Activated effector memory CD4-positive, alpha-beta T cell treated with anti-CD3 and anti-CD28 coated beads, Interleukin-2, amount 50 U/mL, for 16 hours (primary cell): ENCODE results near the gene ADGRE1.

ENCODE experiments used
- DNase-seq: peaks from one replicate; pipeline ENCODE4 v3.0.0-alpha.2; 2020

The ADGRE1 gene

GRCh38 chr19:6886277-6886897 is 992 bp upstream of the ADGRE1 start:
- DNase-seq: no peak

- DNase-seq: no peak
These were observed 1.6 kb downstream of the ADGRE1 start for GRCh38 chr19:6888967-6889366.

GRCh38 chr19:6890401-6890913 is 3.1 kb downstream of the ADGRE1 start:
- no peak for DNase-seq

- DNase-seq: peak; percentile 71
These were observed 3.6 kb downstream of the ADGRE1 start for GRCh38 chr19:6890938-6891337.

- DNase-seq: no peak
These were observed 4.5 kb downstream of the ADGRE1 start for GRCh38 chr19:6891761-6892385.

GRCh38 chr19:6894313-6894712 is 6.9 kb downstream of the ADGRE1 start:
- DNase-seq: no peak

GRCh38 chr19:6903446-6903845 is 16.1 kb downstream of the ADGRE1 start:
- DNase-seq: no peak

- DNase-seq: no peak
These were observed 19.2 kb downstream of the ADGRE1 start for GRCh38 chr19:6906559-6907060.

- no peak for DNase-seq
These were observed 24.1 kb downstream of the ADGRE1 start for GRCh38 chr19:6911523-6911922.

- no peak for DNase-seq
These were observed 26.9 kb downstream of the ADGRE1 start for GRCh38 chr19:6914321-6914720.

- DNase-seq: no peak
These were observed 29.6 kb downstream of the ADGRE1 start for GRCh38 chr19:6916952-6917351.

- no peak for DNase-seq
These were observed 38.0 kb downstream of the ADGRE1 start for GRCh38 chr19:6925386-6925785.

GRCh38 chr19:6925801-6926751 is 38.7 kb downstream of the ADGRE1 start:
- DNase-seq: peak; percentile 75

GRCh38 chr19:6930190-6930589 is 42.8 kb downstream of the ADGRE1 start:
- DNase-seq: no peak

- DNase-seq: no peak
These were observed 47.7 kb downstream of the ADGRE1 start for GRCh38 chr19:6935069-6935468.

- no peak for DNase-seq
These were observed 48.2 kb downstream of the ADGRE1 start for GRCh38 chr19:6935618-6936017.

- DNase-seq: no peak
These were observed 58.4 kb downstream of the ADGRE1 start for GRCh38 chr19:6945733-6946132.

- DNase-seq: peak; percentile 76
These were observed 60.4 kb downstream of the ADGRE1 start for GRCh38 chr19:6947745-6948144.

GRCh38 chr19:6948884-6949283 is 61.5 kb downstream of the ADGRE1 start:
- no peak for DNase-seq

GRCh38 chr19:6952956-6953355 is 65.6 kb downstream of the ADGRE1 start:
- DNase-seq: no peak

- DNase-seq: no peak
These were observed 67.7 kb downstream of the ADGRE1 start for GRCh38 chr19:6955082-6955481.

GRCh38 chr19:6956573-6956972 is 69.2 kb downstream of the ADGRE1 start:
- no peak for DNase-seq

GRCh38 chr19:6958791-6959190 is 71.4 kb downstream of the ADGRE1 start:
- no peak for DNase-seq
